Measurements from ENCODE around the gene LRRC3B.

LRRC3B gene

DNA sequence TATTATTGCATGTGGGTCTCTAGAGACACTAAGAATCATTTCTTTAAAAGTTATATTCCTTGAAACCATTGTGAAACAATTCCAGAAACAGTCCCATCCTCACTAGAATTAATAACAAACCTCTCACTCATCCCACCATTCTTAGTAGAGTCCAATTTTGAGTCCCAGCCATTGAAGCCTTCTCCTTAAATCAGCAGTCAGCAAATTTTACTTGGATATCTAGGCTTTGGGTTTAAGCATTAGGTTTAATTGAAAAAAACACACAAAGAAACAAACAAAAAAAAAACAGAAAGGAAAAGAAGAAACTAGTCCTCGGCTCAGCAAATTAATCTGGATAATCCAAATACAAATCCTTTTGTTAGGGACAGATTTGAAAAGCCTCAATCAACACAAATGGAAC is 109.3 kb downstream of the LRRC3B start:
- no peaks in the 10 kb centered on the region for H3K9me3 ChIP-seq
- no peaks in the 10 kb centered on the region for H3K27me3 ChIP-seq
- H4K20me1 ChIP-seq: no peaks in the 10 kb centered on the region
- no peak overlapping the region for H3K4me3 ChIP-seq
- no peak overlapping the region for H3K4me2 ChIP-seq
- no peak for TF ChIP-seq Cebpa-rat (IDR thresholded peaks at IDR 0.05)
- H3K4me1 ChIP-seq: no peaks in the 10 kb centered on the region
- no peaks in the 10 kb centered on the region for H3K36me3 ChIP-seq
- H3K27ac ChIP-seq: no peak overlapping the region
- no peak overlapping the region for H3K9ac ChIP-seq

DNA sequence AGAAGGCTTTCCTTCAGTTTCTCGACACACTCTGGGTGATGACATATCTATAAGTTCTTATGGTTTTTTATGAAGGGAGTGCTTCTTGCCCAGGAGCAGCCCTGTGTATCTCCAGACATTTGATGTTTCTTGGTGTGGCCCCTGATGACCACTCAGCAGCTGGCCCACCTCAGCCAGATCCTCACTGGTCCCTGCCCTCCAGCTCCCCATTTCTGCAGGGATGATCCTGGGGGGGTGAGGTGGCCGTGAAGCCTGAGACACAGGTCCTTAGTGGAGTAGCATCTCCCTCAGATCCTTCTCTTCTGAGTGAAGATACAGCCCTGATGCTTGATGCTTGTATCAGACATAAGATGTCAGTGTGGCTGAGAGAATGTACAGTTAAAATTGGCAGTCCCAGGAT is 127.7 kb downstream of the LRRC3B start:
- Histone ChIP-seq H3K27me3 (no peaks in the 10 kb centered on the region), H3K36me3 (no peaks in the 10 kb centered on the region), H3K27ac (no peak overlapping the region), H3K4me2 (no peak overlapping the region), H3K4me1 (no peaks in the 10 kb centered on the region), H3K9ac (no peak overlapping the region), H3K9me3 (no peaks in the 10 kb centered on the region), H3K4me3 (no peak overlapping the region), H4K20me1 (no peaks in the 10 kb centered on the region)
- TF ChIP-seq Cebpa-rat (IDR thresholded peaks at IDR 0.05): no peak

DNA sequence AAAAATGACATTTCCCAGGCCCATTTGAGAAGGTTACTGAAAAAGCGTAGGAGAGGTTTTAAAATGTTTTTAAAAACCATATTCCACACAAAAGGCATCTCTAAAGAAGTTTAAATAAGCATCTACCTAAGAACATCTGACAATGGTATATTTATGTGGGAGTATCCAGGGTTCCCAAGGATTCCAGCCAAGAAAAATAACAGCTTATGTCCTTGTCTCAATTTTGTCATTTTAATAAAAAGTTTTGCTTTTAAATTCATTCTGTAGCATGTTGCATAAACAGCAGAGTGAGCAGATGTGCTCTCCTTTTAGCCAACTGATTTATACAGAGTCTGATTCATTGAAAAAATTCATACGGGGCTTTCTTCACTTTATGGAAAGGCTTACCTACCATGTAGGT is 129.9 kb downstream of the LRRC3B start:
- Histone ChIP-seq H3K9me3 (no peaks in the 10 kb centered on the region), H3K4me1 (no peaks in the 10 kb centered on the region), H4K20me1 (no peaks in the 10 kb centered on the region), H3K4me2 (no peak overlapping the region), H3K4me3 (no peak overlapping the region), H3K27ac (no peak overlapping the region), H3K36me3 (no peaks in the 10 kb centered on the region), H3K9ac (no peak overlapping the region), H3K27me3 (no peaks in the 10 kb centered on the region)
- TF ChIP-seq Cebpa-rat (IDR thresholded peaks at IDR 0.05): no peak

DNA sequence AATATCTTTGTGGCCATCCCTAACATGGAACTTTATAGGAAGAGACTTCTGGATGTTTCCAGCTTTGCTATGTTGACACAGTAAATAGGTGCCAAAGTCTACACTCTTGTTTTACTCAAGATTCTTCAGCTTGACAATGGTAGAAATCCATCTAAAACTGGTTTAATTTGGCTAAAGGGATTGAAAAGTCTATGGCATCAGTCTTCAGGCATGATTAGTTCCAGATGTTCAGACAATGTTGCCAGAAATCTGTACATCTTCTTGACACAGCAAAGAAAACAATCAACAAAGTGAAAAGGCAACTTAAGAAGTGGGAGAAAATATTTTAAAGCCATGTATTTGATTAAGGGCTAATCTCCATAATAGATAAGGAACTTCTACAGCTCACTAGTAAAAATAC is 130.5 kb downstream of the LRRC3B start:
- H3K4me1 ChIP-seq: no peaks in the 10 kb centered on the region
- no peaks in the 10 kb centered on the region for H3K27me3 ChIP-seq
- H3K4me2 ChIP-seq: no peak overlapping the region
- no peaks in the 10 kb centered on the region for H4K20me1 ChIP-seq
- TF ChIP-seq Cebpa-rat (IDR thresholded peaks at IDR 0.05): no peak
- no peaks in the 10 kb centered on the region for H3K9me3 ChIP-seq
- no peak overlapping the region for H3K27ac ChIP-seq
- no peaks in the 10 kb centered on the region for H3K36me3 ChIP-seq
- no peak overlapping the region for H3K4me3 ChIP-seq
- H3K9ac ChIP-seq: no peak overlapping the region

DNA sequence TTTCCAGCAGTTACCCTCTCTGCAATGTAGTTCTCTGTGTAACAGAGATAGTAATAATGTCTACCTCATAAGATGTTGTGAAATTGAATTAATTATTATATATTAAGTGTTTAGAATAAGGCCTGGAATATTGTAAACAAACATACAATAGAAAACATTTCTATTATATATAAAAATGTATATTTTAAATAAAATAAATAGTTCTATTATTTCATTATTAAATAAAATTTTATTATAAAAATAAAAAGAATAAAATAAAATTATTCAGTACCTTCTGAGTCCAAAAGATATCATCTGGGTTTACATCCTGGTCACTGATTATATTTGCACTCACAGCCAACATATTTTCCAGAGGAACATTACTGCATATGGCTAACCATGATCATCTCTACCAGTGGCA is 135.4 kb downstream of the LRRC3B start:
- Histone ChIP-seq H3K27ac (no peak overlapping the region), H3K4me1 (no peaks in the 10 kb centered on the region), H3K9ac (no peak overlapping the region), H4K20me1 (no peaks in the 10 kb centered on the region), H3K9me3 (no peaks in the 10 kb centered on the region), H3K36me3 (no peaks in the 10 kb centered on the region), H3K4me2 (no peak overlapping the region), H3K4me3 (no peak overlapping the region), H3K27me3 (no peaks in the 10 kb centered on the region)
- TF ChIP-seq Cebpa-rat (IDR thresholded peaks at IDR 0.05): no peak

Data from BLaER1 (cell line).